GM19397 (cell line): ENCODE measurements around the gene SRGAP2C.
"Not testable (repeated sequence)": the region's sequence is repeated elsewhere in the genome, so short reads cannot be mapped to it uniquely, and the experiment has no call there.

Source experiments
- ATAC-seq: cut with Tn5 transposase; IDR thresholded peaks from one replicate; pipeline ENCODE4 v1.9.1; 2021; ENCODE audit warnings: mild to moderate bottlenecking, moderate library complexity; ENCODE audit not compliant: unreplicated experiment

SRGAP2C gene

GRCh38 chr1:121184290-121185127, at the start of gene SRGAP2C, which contains the start of gene FAM72B:
Gene SRGAP2C, plus strand, starts transcription at chr1:121184975. Its CDS starts 2,472 bp downstream, at chr1:121187447.
Gene FAM72B, minus strand, starts transcription at chr1:121184340. Its CDS starts 851 bp downstream, at chr1:121183489.
- peak; percentile 83 for ATAC-seq

GRCh38 chr1:121140393-121140792, 44.4 kb upstream of the SRGAP2C start:
- ATAC-seq, result not testable (repeated sequence)

- ATAC-seq, result not testable (repeated sequence)
These were observed 36.1 kb upstream of the SRGAP2C start for GRCh38 chr1:121148489-121149190.

- ATAC-seq, result not testable (repeated sequence)
These were observed 33.5 kb upstream of the SRGAP2C start for GRCh38 chr1:121151294-121151693.

- ATAC-seq, result not testable (repeated sequence)
These were observed 32.0 kb upstream of the SRGAP2C start for GRCh38 chr1:121152788-121153187.

GRCh38 chr1:121154811-121155210, 30.0 kb upstream of the SRGAP2C start:
- not testable (repeated sequence) for ATAC-seq

GRCh38 chr1:121155671-121156358, 29.0 kb upstream of the SRGAP2C start:
- not testable (repeated sequence) for ATAC-seq

- not testable (repeated sequence) for ATAC-seq
These were observed 27.7 kb upstream of the SRGAP2C start for GRCh38 chr1:121156958-121157603.

GRCh38 chr1:121157609-121158008, 27.2 kb upstream of the SRGAP2C start:
- ATAC-seq, result not testable (repeated sequence)

GRCh38 chr1:121160118-121160517, 24.7 kb upstream of the SRGAP2C start:
- ATAC-seq, result not testable (repeated sequence)

GRCh38 chr1:121161199-121161901, 23.4 kb upstream of the SRGAP2C start:
- ATAC-seq, result not testable (repeated sequence)

- not testable (repeated sequence) for ATAC-seq
These were observed 20.7 kb upstream of the SRGAP2C start for GRCh38 chr1:121163850-121164757.

GRCh38 chr1:121165296-121165695, 19.5 kb upstream of the SRGAP2C start:
- ATAC-seq, result not testable (repeated sequence)

- not testable (repeated sequence) for ATAC-seq
These were observed 17.5 kb upstream of the SRGAP2C start for GRCh38 chr1:121167225-121167738.

GRCh38 chr1:121168152-121168668, 16.6 kb upstream of the SRGAP2C start:
- not testable (repeated sequence) for ATAC-seq

GRCh38 chr1:121176649-121177048, 8.1 kb upstream of the SRGAP2C start:
- ATAC-seq, result not testable (repeated sequence)

- ATAC-seq, result not testable (repeated sequence)
These were observed 6.6 kb upstream of the SRGAP2C start for GRCh38 chr1:121178197-121178596.

GRCh38 chr1:121183867-121184266, 908 bp upstream of the SRGAP2C start:
- ATAC-seq, result not testable (repeated sequence)
